Measurements from ENCODE around the gene TBX4. TPM values are rescaled to one million over a fixed set of nuclear protein-coding genes. Genes with fewer than 3 reads are reported as not detected.
"Not testable (repeated sequence)": the region's sequence is repeated elsewhere in the genome, so short reads cannot be mapped to it uniquely, and the experiment has no call there.

The TBX4 gene
- total RNA-seq, 1 experiment from 2014 or later: not detected

DNA sequence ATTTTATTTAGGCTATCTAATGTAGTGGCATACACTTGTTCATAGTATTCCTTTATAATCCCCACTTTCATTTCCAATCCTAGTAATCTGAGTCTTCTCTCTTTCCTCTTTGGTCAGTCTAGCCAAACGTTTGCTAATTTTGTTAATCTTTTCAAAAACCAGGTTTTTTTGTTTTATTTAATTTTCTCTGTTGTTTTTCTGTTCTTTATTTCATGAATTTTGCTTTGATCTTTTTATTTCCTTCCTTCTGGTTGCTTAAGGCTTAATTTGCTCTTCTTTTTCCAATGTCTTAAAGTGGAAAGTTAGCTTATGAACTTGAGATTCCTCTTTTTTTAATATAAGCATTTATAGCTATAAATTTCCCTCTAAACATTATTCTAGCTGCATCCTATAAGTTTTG is 69.9 kb downstream of the TBX4 start:
- Histone ChIP-seq H3K9me3 (ENCODE audit: low read length) (no peaks in the 10 kb centered on the region), H3K4me1 (ENCODE audit: insufficient read depth, low read length) (no peaks in the 10 kb centered on the region), H3K9me2 (replicated peaks; ENCODE audit: low read length) (no peaks in the 10 kb centered on the region), H3K4me2 (ENCODE audit: low read length) (no peak overlapping the region), H3K27ac (ENCODE audit: low read length) (no peak overlapping the region), H4K20me1 (ENCODE audit: low read length) (no peaks in the 10 kb centered on the region), H3K4me3 (ENCODE audit: low read length) (no peak overlapping the region), H3F3A (ENCODE audit: low read length, unreplicated experiment) (no peaks in the 10 kb centered on the region), H3K36me3 (ENCODE audit: low read depth, low read length) (no peaks in the 10 kb centered on the region), H3K79me2 (ENCODE audit: low read length) (no peaks in the 10 kb centered on the region), H3K27me3 (ENCODE audit: low read length) (no peaks in the 10 kb centered on the region; the same call in 1 of the 2 replicates), H3K9ac (ENCODE audit: low read length) (no peak overlapping the region), H2AFZ (ENCODE audit: low read length) (no peak overlapping the region)
- ATAC-seq (no peak), DNase-seq (no peak)
- CTCF ChIA-PET: no interaction called here
- BruUV-seq (replicated peaks): no TSS peak
- TF ChIP-seq EZH2 (IDR thresholded peaks at IDR 0.05; ENCODE audit: low read length, unreplicated experiment): no peak
- no peak for TF ChIP-seq EZH2phosphoT487 (IDR thresholded peaks at IDR 0.05; ENCODE audit: borderline replicate concordance, low read length)
- TF ChIP-seq, protein P1, sequence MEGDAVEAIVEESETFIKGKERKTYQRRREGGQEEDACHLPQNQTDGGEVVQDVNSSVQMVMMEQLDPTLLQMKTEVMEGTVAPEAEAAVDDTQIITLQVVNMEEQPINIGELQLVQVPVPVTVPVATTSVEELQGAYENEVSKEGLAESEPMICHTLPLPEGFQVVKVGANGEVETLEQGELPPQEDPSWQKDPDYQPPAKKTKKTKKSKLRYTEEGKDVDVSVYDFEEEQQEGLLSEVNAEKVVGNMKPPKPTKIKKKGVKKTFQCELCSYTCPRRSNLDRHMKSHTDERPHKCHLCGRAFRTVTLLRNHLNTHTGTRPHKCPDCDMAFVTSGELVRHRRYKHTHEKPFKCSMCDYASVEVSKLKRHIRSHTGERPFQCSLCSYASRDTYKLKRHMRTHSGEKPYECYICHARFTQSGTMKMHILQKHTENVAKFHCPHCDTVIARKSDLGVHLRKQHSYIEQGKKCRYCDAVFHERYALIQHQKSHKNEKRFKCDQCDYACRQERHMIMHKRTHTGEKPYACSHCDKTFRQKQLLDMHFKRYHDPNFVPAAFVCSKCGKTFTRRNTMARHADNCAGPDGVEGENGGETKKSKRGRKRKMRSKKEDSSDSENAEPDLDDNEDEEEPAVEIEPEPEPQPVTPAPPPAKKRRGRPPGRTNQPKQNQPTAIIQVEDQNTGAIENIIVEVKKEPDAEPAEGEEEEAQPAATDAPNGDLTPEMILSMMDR (conservative IDR thresholded peaks at IDR 0.05; ENCODE audit: low read depth, low read length): no peak
- POLR2A ChIA-PET (ENCODE audit: unreplicated experiment): no interaction called here
- intact Hi-C loops (cut with micrococcal nuclease): no loop called here

DNA sequence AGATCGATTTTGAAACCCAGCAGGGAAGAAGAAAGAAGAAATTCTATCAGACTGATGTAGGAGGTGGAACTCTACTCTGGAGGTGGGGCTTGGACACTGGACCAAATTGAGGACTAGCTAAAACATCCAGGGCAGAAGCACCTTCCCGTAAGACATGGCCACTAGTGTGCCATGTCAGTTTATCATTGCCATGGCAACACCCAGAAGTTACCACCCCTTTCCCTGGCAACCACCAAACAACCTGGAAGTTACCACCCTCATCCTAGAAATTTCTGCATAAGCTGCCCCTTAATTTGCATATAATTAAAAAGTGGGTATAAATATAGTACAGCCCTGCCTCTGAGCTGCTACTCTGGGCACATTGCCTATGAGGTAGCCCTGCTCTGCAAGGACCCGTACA is 72.1 kb downstream of the TBX4 start:
- H3K9me2 ChIP-seq (replicated peaks; ENCODE audit: low read length): no peaks in the 10 kb centered on the region
- no peaks in the 10 kb centered on the region for H3K9me3 ChIP-seq (ENCODE audit: low read length)
- H3K4me1 ChIP-seq (ENCODE audit: insufficient read depth, low read length): no peaks in the 10 kb centered on the region
- ATAC-seq: no peak
- no peaks in the 10 kb centered on the region; the same call in 1 of the 2 replicates for H3K27me3 ChIP-seq (ENCODE audit: low read length)
- H4K20me1 ChIP-seq (ENCODE audit: low read length): no peaks in the 10 kb centered on the region
- CTCF ChIA-PET: no interaction called here
- no peak overlapping the region for H3K4me2 ChIP-seq (ENCODE audit: low read length)
- intact Hi-C loops (cut with micrococcal nuclease): no loop called here
- TF ChIP-seq EZH2phosphoT487 (IDR thresholded peaks at IDR 0.05; ENCODE audit: borderline replicate concordance, low read length) (no peak), EZH2 (IDR thresholded peaks at IDR 0.05; ENCODE audit: low read length, unreplicated experiment) (no peak)
- TF ChIP-seq, protein P1 (conservative IDR thresholded peaks at IDR 0.05; ENCODE audit: low read depth, low read length): no peak
- H3K79me2 ChIP-seq (ENCODE audit: low read length): no peaks in the 10 kb centered on the region
- H3K4me3 ChIP-seq (ENCODE audit: low read length): no peak overlapping the region
- POLR2A ChIA-PET (ENCODE audit: unreplicated experiment): interaction anchor here (0.7 kb wide), 1 partner anchor 931 kb away, joined by 3 read pairs; no protein-coding TSS in a partner anchor
- no peak overlapping the region for H2AFZ ChIP-seq (ENCODE audit: low read length)
- H3K9ac ChIP-seq (ENCODE audit: low read length): no peak overlapping the region
- H3K36me3 ChIP-seq (ENCODE audit: low read depth, low read length): no peaks in the 10 kb centered on the region
- no TSS peak for BruUV-seq (replicated peaks)
- H3F3A ChIP-seq (ENCODE audit: low read length, unreplicated experiment): no peaks in the 10 kb centered on the region
- no peak overlapping the region for H3K27ac ChIP-seq (ENCODE audit: low read length)
- no peak for DNase-seq

DNA sequence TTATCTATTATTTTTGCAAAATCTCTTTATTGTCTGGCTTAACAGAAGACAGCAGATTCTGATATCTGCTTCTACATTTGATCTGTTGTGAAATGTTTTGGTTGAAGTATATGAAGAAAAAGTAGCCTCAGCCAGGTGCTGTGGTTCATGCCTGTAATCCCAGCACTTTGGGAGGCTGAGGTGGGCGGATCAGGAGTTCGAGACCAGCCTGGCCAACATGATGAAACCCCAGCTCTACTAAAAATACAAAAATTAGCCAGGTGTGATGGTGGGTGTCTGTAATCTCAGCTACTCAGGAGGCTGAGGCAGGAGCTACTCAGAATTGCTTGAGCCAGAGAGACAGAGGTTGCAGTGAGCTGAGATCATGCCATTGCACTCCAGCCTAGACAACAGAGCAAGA is 75.2 kb downstream of the TBX4 start:
- H3K9me2 ChIP-seq (replicated peaks; ENCODE audit: low read length); H3K79me2 ChIP-seq (ENCODE audit: low read length); BruUV-seq (replicated peaks); H3K4me2 ChIP-seq (ENCODE audit: low read length); H3K27me3 ChIP-seq (ENCODE audit: low read length); CTCF ChIA-PET; H3F3A ChIP-seq (ENCODE audit: low read length, unreplicated experiment); H3K9me3 ChIP-seq (ENCODE audit: low read length); POLR2A ChIA-PET (ENCODE audit: unreplicated experiment); H3K27ac ChIP-seq (ENCODE audit: low read length); H3K4me3 ChIP-seq (ENCODE audit: low read length); H2AFZ ChIP-seq (ENCODE audit: low read length); H4K20me1 ChIP-seq (ENCODE audit: low read length); H3K4me1 ChIP-seq (ENCODE audit: insufficient read depth, low read length); ATAC-seq; H3K36me3 ChIP-seq (ENCODE audit: low read depth, low read length); DNase-seq; H3K9ac ChIP-seq (ENCODE audit: low read length); intact Hi-C loops (cut with micrococcal nuclease): not testable (repeated sequence)

Data from PC-3 (cell line).